H1 (cell line): ENCODE measurements around the gene DUSP10. TPM values are rescaled to one million over a fixed set of nuclear protein-coding genes. Genes with fewer than 3 reads are reported as not detected.

Experiments used
- CTCF ChIA-PET: fragments of 300-600 bp; sonication (Branson Sonifier 250); formaldehyde crosslinking; loops from one replicate; lab custom pipeline; 2021; ENCODE audit not compliant: partially characterized antibody; lab: Charles Lee
- POLR2A ChIA-PET: fragments of 300-600 bp; sonication (Branson Sonifier 250); formaldehyde crosslinking; loops from one replicate; lab custom pipeline; 2021; ENCODE audit warnings: inconsistent platforms; ENCODE audit not compliant: partially characterized antibody; lab: Charles Lee
- DNase-seq, 2 experiments: peaks; one replicate each; pipeline versions ENCODE4 v3.0.0 to v3.0.0-alpha.2; 2010 to 2022; ENCODE audit warnings: low spot score in 2 of 2, low read depth in 1 of 2, mixed read lengths in 1 of 2
- FAIRE-seq: peaks from 2 replicates; lab custom pipeline; 2011; peaks lifted over from hg19 to GRCh38; lab: Jason Lieb, UNC
- H2AFZ ChIP-seq: 2 replicates; pipeline ENCODE4 v1.8.1; 2012; ENCODE audit warnings: low read length, inconsistent platforms
- H2AK5ac ChIP-seq: 2 replicates; pipeline ENCODE4 v1.6.1; 2013; ENCODE audit warnings: low read depth, low read length
- H2BK120ac ChIP-seq: replicated peaks from 2 replicates; pipeline ENCODE3; 2013; ENCODE audit warnings: low read depth, low read length, inconsistent platforms
- H2BK12ac ChIP-seq: 2 replicates; pipeline ENCODE4 v1.6.1; 2013; ENCODE audit warnings: low read depth, low read length
- H2BK15ac ChIP-seq: 2 replicates; pipeline ENCODE4 v1.6.1; 2013; ENCODE audit warnings: low read length
- H2BK20ac ChIP-seq: 2 replicates; pipeline ENCODE4 v1.6.1; 2013; ENCODE audit warnings: low read length
- H2BK5ac ChIP-seq: 2 replicates; pipeline ENCODE4 v1.6.1; 2013; ENCODE audit warnings: low read depth, low read length
- H3K14ac ChIP-seq: 2 replicates; pipeline ENCODE4 v1.6.1; 2013; ENCODE audit warnings: inconsistent platforms; ENCODE audit not compliant: insufficient read length
- H3K18ac ChIP-seq: 2 replicates; pipeline ENCODE4 v1.6.1; 2013; ENCODE audit warnings: low read length; ENCODE audit errors: extremely low read depth
- H3K23ac ChIP-seq: 2 replicates; pipeline ENCODE4 v1.6.1; 2013; ENCODE audit warnings: inconsistent platforms; ENCODE audit not compliant: insufficient read length
- H3K23me2 ChIP-seq: 2 replicates; pipeline ENCODE4 v1.6.1; 2013; ENCODE audit warnings: low read depth, low read length
- H3K27ac ChIP-seq: 2 replicates; pipeline ENCODE4 v1.6.1; 2011; ENCODE audit warnings: low read depth, low read length, inconsistent platforms
- H3K27me3 ChIP-seq, 4 experiments: replicated peaks in 1 of 4; 1 replicate in 1 of 4; 2 replicates in 3 of 4; pipeline versions ENCODE4 v1.6.1 to v1.8.1; 2011 to 2013; ENCODE audit warnings: low read length in 3 of 4, mild to moderate bottlenecking in 3 of 4, inconsistent platforms in 2 of 4, mixed read lengths in 2 of 4, moderate library complexity in 1 of 4; ENCODE audit not compliant: control insufficient read depth in 3 of 4, insufficient read depth in 3 of 4; ENCODE audit errors: extremely low read depth in 1 of 4
- H3K36me3 ChIP-seq, 4 experiments: 2 replicates each; pipeline versions ENCODE4 v1.6.1 to v1.8.1; 2011 to 2013; ENCODE audit warnings: mild to moderate bottlenecking in 4 of 4, low read length in 3 of 4, moderate library complexity in 2 of 4, control low read depth in 1 of 4, inconsistent platforms in 1 of 4; ENCODE audit not compliant: insufficient read depth in 4 of 4, control insufficient read depth in 2 of 4
- H3K4ac ChIP-seq: replicated peaks from 2 replicates; pipeline ENCODE3; 2013; ENCODE audit warnings: low read length, low read depth, mixed read lengths, inconsistent platforms; ENCODE audit not compliant: insufficient read length
- H3K4me1 ChIP-seq, 4 experiments: replicated peaks in 1 of 4; 1 replicate in 1 of 4; 2 replicates in 3 of 4; pipeline versions ENCODE4 v1.6.1 to v1.8.1; 2011 to 2013; ENCODE audit warnings: low read length in 3 of 4, inconsistent platforms in 2 of 4, mixed read lengths in 1 of 4; ENCODE audit not compliant: insufficient read depth in 4 of 4, control insufficient read depth in 3 of 4
- H3K4me2 ChIP-seq, 2 experiments: 2 replicates each; pipeline versions ENCODE4 v1.6.1 to v1.8.1; 2011 to 2013; ENCODE audit warnings: low read depth in 2 of 2, low read length in 2 of 2, control low read depth in 1 of 2, inconsistent platforms in 1 of 2, mild to moderate bottlenecking in 1 of 2; ENCODE audit not compliant: insufficient read depth in 1 of 2
- H3K4me3 ChIP-seq, 4 experiments: fragments of 200-600, 300-600 bp in 1 of 4; sonication (generic), shearing (Covaris generic), sonication (Bioruptor Twin) in 1 of 4; 2 replicates each; pipeline versions ENCODE4 v1.5.1 to v1.8.1; 2011 to 2016; ENCODE audit warnings: low read length in 4 of 4, low read depth in 3 of 4, control low read depth in 2 of 4, inconsistent platforms in 2 of 4, mild to moderate bottlenecking in 2 of 4, mixed read lengths in 1 of 4, moderate library complexity in 1 of 4; ENCODE audit not compliant: insufficient read depth in 2 of 4; ENCODE audit errors: extremely low read depth in 1 of 4
- H3K56ac ChIP-seq: replicated peaks from 2 replicates; pipeline ENCODE3; 2013; ENCODE audit warnings: low read depth, mild to moderate bottlenecking, mixed read lengths, low read length, inconsistent platforms; ENCODE audit not compliant: insufficient read length
- H3K79me1 ChIP-seq: 2 replicates; pipeline ENCODE4 v1.6.1; 2013; ENCODE audit warnings: low read depth, low read length, control low read depth
- H3K79me2 ChIP-seq, 2 experiments: 2 replicates each; pipeline versions ENCODE4 v1.6.1 to v1.8.1; 2012 to 2013; ENCODE audit warnings: low read length in 2 of 2, mild to moderate bottlenecking in 2 of 2, inconsistent platforms in 1 of 2; ENCODE audit not compliant: insufficient read depth in 2 of 2, control insufficient read depth in 1 of 2
- H3K9ac ChIP-seq, 4 experiments: replicated peaks in 1 of 4; 1 replicate in 1 of 4; 2 replicates in 3 of 4; pipeline versions ENCODE4 v1.6.1 to v1.8.1; 2011 to 2013; ENCODE audit warnings: low read depth in 3 of 4, low read length in 3 of 4, control low read depth in 2 of 4, mild to moderate bottlenecking in 2 of 4, moderate library complexity in 2 of 4, inconsistent platforms in 1 of 4; ENCODE audit errors: extremely low read depth in 1 of 4
- H3K9me3 ChIP-seq, 2 experiments: 2 replicates each; pipeline versions ENCODE4 v1.6.1 to v1.8.1; 2012 to 2013; ENCODE audit warnings: mild to moderate bottlenecking in 2 of 2, moderate library complexity in 2 of 2, control low read depth in 1 of 2, inconsistent platforms in 1 of 2, low read depth in 1 of 2, low read length in 1 of 2, mixed read lengths in 1 of 2; ENCODE audit not compliant: insufficient read depth in 2 of 2
- H4K20me1 ChIP-seq, 2 experiments: replicated peaks in 1 of 2; 2 replicates each; pipeline versions ENCODE3 to v1.8.1; 2011 to 2013; ENCODE audit warnings: inconsistent platforms in 2 of 2, low read length in 2 of 2, mild to moderate bottlenecking in 1 of 2; ENCODE audit not compliant: insufficient read depth in 2 of 2, control insufficient read depth in 1 of 2
- H4K5ac ChIP-seq: 2 replicates; pipeline ENCODE4 v1.6.1; 2013; ENCODE audit warnings: low read length, low read depth, mixed read lengths, inconsistent platforms; ENCODE audit not compliant: insufficient read length
- H4K8ac ChIP-seq: 2 replicates; pipeline ENCODE4 v1.8.0; 2013; ENCODE audit warnings: mild to moderate bottlenecking, moderate library complexity, low read length, inconsistent platforms; ENCODE audit not compliant: insufficient read depth; ENCODE audit errors: extremely low read depth
- H4K91ac ChIP-seq: replicated peaks from 2 replicates; pipeline ENCODE3; 2013; ENCODE audit warnings: low read length, mixed read lengths, inconsistent platforms; ENCODE audit not compliant: insufficient read length
- ASH2L ChIP-seq: fragments of 200-600, 300-600 bp; sonication (generic); IDR thresholded peaks from one replicate; pipeline ENCODE4 v1.7.1; 2017; ENCODE audit warnings: low read length
- CBX5 ChIP-seq: fragments of 300-800, 300-1000 bp; sonication (generic); IDR thresholded peaks from 2 replicates; pipeline ENCODE4 v1.7.1; 2016; ENCODE audit warnings: antibody characterized with exemption, low read length, low read depth
- HDAC2 ChIP-seq, 2 experiments: fragments of 300-600 bp in 1 of 2; sonication (generic) in 1 of 2; IDR thresholded peaks; 2 replicates each; pipeline ENCODE4 v1.6.1; 2011 to 2012; ENCODE audit warnings: low read depth in 2 of 2, low read length in 2 of 2, mild to moderate bottlenecking in 2 of 2, moderate library complexity in 2 of 2, borderline replicate concordance in 1 of 2, inconsistent platforms in 1 of 2
- SIX5 ChIP-seq: IDR thresholded peaks from 2 replicates; pipeline ENCODE4 v1.6.1; 2011; ENCODE audit warnings: mild to moderate bottlenecking, low read depth, low read length
- WGBS, 2 experiments: shearing (Covaris generic) in 1 of 2; methylation state at CpG; one replicate each; pipeline versions ENCODE4 v1.1.6 to v1.1.7; 2013 to 2015; ENCODE audit warnings: low lambda C conversion rate in 2 of 2, mixed read lengths in 2 of 2, inconsistent platforms in 1 of 2, low coverage in 1 of 2, missing lambda C conversion rate in 1 of 2; ENCODE audit not compliant: insufficient replicate concordance in 2 of 2, insufficient coverage in 1 of 2, insufficient read length in 1 of 2; ENCODE audit errors: extremely low coverage in 1 of 2, missing lambda C conversion rate in 1 of 2; 5-methylcytosine and 5-hydroxymethylcytosine counted together
- polyA plus RNA-seq, 7 experiments: library from polyadenylated mRNA; depleted of rRNA in 3 of 7; stranded (reverse) in 5 of 7; unstranded in 2 of 7; fragments of >200 nt in 5 of 7; fragments of 200-250 nt in 2 of 7; gene quantifications; 1 replicate in 5 of 7; 2 replicates in 1 of 7; 4 replicates in 1 of 7; pipeline versions ENCODE4 v1.2.1 to v1.2.3, GENCODE V29; 2011 to 2013; ENCODE audit warnings: missing spikeins in 2 of 7, mixed read lengths in 2 of 7
- total RNA-seq: library from RNA; stranded (reverse); fragmentation: NEBNext Ultra II Directional; extraction: Animal tissue kit (Norgen Biotek cat#: 25700); gene quantifications from 2 replicates; pipeline ENCODE4 v1.2.1, GENCODE V29; 2021
- TF ChIP-seq, protein P1 (sequence below): IDR thresholded peaks from 2 replicates; pipeline ENCODE4 v1.6.1; 2011; ENCODE audit warnings: low read depth, mild to moderate bottlenecking, low read length; ENCODE audit not compliant: insufficient read depth

DUSP10 gene
- total and polyA plus RNA-seq, 2 of the 8 experiments (the other 6 are each of a cell fraction or from before 2014, with no cell fraction given): 1.2 TPM

DNA sequence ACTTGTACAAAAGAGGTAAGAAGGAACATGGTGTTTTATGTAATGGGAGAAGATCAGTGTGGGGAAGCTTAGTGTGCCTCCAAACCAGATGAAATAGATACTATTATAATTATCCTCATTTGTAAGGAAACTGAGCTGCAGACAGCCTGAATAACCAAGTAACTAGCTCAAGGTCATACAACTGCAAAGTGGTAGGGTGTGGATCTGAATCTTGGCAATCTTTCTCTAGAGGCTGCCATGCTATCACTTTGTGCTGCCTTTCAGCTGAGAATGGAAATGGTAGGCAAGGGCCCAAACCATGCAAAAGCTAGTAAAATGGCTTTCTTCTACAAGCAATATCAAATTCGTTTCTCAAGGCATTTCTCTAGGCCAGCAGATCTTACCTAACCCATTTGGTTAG lies 51.0 kb downstream of the DUSP10 start:
- CTCF ChIA-PET: interaction anchor here (1.0 to 1.4 kb wide), 2 partner anchors 24 to 51 kb away, joined by 4 to 5 read pairs; partner anchors contain the start of gene DUSP10
- no peaks in the 10 kb centered on the region for H3K27me3 ChIP-seq
- TF ChIP-seq CBX5 (no peak), ASH2L (no peak), HDAC2 (IDR thresholded peaks at IDR 0.05; ENCODE audit: borderline replicate concordance in 1 of 2, low read depth in 2 of 2, low read length in 2 of 2) (no peak), SIX5 (no peak)
- TF ChIP-seq, protein P1, sequence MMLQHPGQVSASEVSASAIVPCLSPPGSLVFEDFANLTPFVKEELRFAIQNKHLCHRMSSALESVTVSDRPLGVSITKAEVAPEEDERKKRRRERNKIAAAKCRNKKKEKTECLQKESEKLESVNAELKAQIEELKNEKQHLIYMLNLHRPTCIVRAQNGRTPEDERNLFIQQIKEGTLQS: no peak

More for the DNA sequence above, 51.0 kb downstream of the DUSP10 start:
- no peaks in the 10 kb centered on the region for H3K4me1 ChIP-seq
- H3K56ac ChIP-seq: no peak overlapping the region
- no peaks in the 10 kb centered on the region for H3K36me3 ChIP-seq
- H3K4me3 ChIP-seq: no peak overlapping the region
- DNase-seq (no peak), FAIRE-seq (no peak)
- no peak overlapping the region for H3K18ac ChIP-seq
- no peaks in the 10 kb centered on the region for H3K9me3 ChIP-seq
- no peaks in the 10 kb centered on the region for H4K20me1 ChIP-seq
- H3K4ac ChIP-seq: no peak overlapping the region
- no peak overlapping the region for H3K9ac ChIP-seq
- H3K23me2 ChIP-seq: no peaks in the 10 kb centered on the region
- H2BK12ac ChIP-seq: no peak overlapping the region
- no peak overlapping the region for H4K5ac ChIP-seq
- H3K23ac ChIP-seq: no peak overlapping the region
- H4K8ac ChIP-seq: no peak overlapping the region
- WGBS, 2 experiments: 83% methylated on average over 1 of the region's 1 CpG; no CpG with 5 or more reads in 1 of the 2 experiments
- no peak overlapping the region for H3K4me2 ChIP-seq
- H2AFZ ChIP-seq: no peak overlapping the region
- no peaks in the 10 kb centered on the region for H3K79me1 ChIP-seq
- POLR2A ChIA-PET: no interaction called here
- no peak overlapping the region for H2BK120ac ChIP-seq
- H3K79me2 ChIP-seq: no peaks in the 10 kb centered on the region
- H3K14ac ChIP-seq: no peak overlapping the region
- H2BK20ac ChIP-seq: no peak overlapping the region
- no peak overlapping the region for H2AK5ac ChIP-seq
- no peak overlapping the region for H2BK15ac ChIP-seq
- H2BK5ac ChIP-seq: no peak overlapping the region
- H3K27ac ChIP-seq: no peak overlapping the region
- H4K91ac ChIP-seq: no peak overlapping the region
